ENCODE measurements around the gene OPCML. TPM values are rescaled to one million over a fixed set of nuclear protein-coding genes. Genes with fewer than 3 reads are reported as not detected.

OPCML gene
- total RNA-seq, 3 donors from 2014 or later (not counting 1 experiment from before 2014, with no cell fraction given), result not detected

- Mint-ChIP-seq H3K4me3 (no peak overlapping the region), H3K4me1 (no peaks in the 10 kb centered on the region), H3K9me3 (peaks cover 9 to 10% of the 10 kb centered on the region in 2 donors), H3K27me3 (ENCODE audit: low read depth in 2 of 2) (no peaks in the 10 kb centered on the region), H3K36me3 (no peaks in the 10 kb centered on the region), H3K27ac (no peak overlapping the region)
- Histone ChIP-seq H3K9me3 (ENCODE audit: control insufficient read depth, insufficient read depth, low read length) (no peaks in the 10 kb centered on the region), H3K4me1 (ENCODE audit: control insufficient read depth, insufficient read depth, low read length) (no peaks in the 10 kb centered on the region), H3K36me3 (ENCODE audit: control insufficient read depth, insufficient read depth, low read length) (no peaks in the 10 kb centered on the region), H3K27me3 (ENCODE audit: control insufficient read depth, insufficient read depth, low read length) (no peaks in the 10 kb centered on the region), H3K4me3 (ENCODE audit: low read length) (no peak overlapping the region), H3K27ac (ENCODE audit: low read length) (no peak overlapping the region)
- WGBS (ENCODE audit: insufficient coverage), result 46% methylated on average over 1 of the region's 2 CpGs
- DNase-seq (no peak), ATAC-seq (no peak)
- no peak for TF ChIP-seq CTCF (IDR thresholded peaks at IDR 0.05)
- intact Hi-C loops (cut with micrococcal nuclease), result no loop called here
Observed at GRCh38 chr11:132607575-132607974, 924.7 kb downstream of the OPCML start.

GRCh38 chr11:132605825-132606570 is 926.3 kb downstream of the OPCML start:
- no peak overlapping the region for H3K4me3 Mint-ChIP-seq
- 81% methylated on average over 8 of the region's 9 CpGs for WGBS (ENCODE audit: insufficient coverage)
- H3K36me3 Mint-ChIP-seq, result no peaks in the 10 kb centered on the region
- no peaks in the 10 kb centered on the region for H3K4me1 Mint-ChIP-seq
- ATAC-seq, result no peak
- H3K27ac Mint-ChIP-seq, result no peak overlapping the region
- peaks cover 11 to 13% of the 10 kb centered on the region in 2 donors for H3K9me3 Mint-ChIP-seq
- H3K4me1 ChIP-seq (ENCODE audit: control insufficient read depth, insufficient read depth, low read length), result no peaks in the 10 kb centered on the region
- H3K36me3 ChIP-seq (ENCODE audit: control insufficient read depth, insufficient read depth, low read length), result no peaks in the 10 kb centered on the region
- DNase-seq, result no peak
- no peaks in the 10 kb centered on the region for H3K9me3 ChIP-seq (ENCODE audit: control insufficient read depth, insufficient read depth, low read length)
- H3K27me3 Mint-ChIP-seq (ENCODE audit: low read depth in 2 of 2), result no peaks in the 10 kb centered on the region
- no peak overlapping the region for H3K27ac ChIP-seq (ENCODE audit: low read length)
- intact Hi-C loops (cut with micrococcal nuclease), result no loop called here
- TF ChIP-seq CTCF (IDR thresholded peaks at IDR 0.05), result no peak
- no peaks in the 10 kb centered on the region for H3K27me3 ChIP-seq (ENCODE audit: control insufficient read depth, insufficient read depth, low read length)
- no peak overlapping the region for H3K4me3 ChIP-seq (ENCODE audit: low read length)

- Histone ChIP-seq H3K9me3 (ENCODE audit: control insufficient read depth, insufficient read depth, low read length) (no peaks in the 10 kb centered on the region), H3K4me1 (ENCODE audit: control insufficient read depth, insufficient read depth, low read length) (no peaks in the 10 kb centered on the region), H3K27me3 (ENCODE audit: control insufficient read depth, insufficient read depth, low read length) (no peaks in the 10 kb centered on the region), H3K27ac (ENCODE audit: low read length) (no peak overlapping the region), H3K36me3 (ENCODE audit: control insufficient read depth, insufficient read depth, low read length) (no peaks in the 10 kb centered on the region), H3K4me3 (ENCODE audit: low read length) (no peak overlapping the region)
- Mint-ChIP-seq H3K4me1 (no peaks in the 10 kb centered on the region), H3K27ac (no peak overlapping the region), H3K27me3 (ENCODE audit: low read depth in 2 of 2) (no peaks in the 10 kb centered on the region), H3K36me3 (no peaks in the 10 kb centered on the region), H3K9me3 (peaks cover 8 to 13% of the 10 kb centered on the region in 2 donors), H3K4me3 (no peak overlapping the region)
- 100% methylated on average over 1 of the region's 2 CpGs for WGBS (ENCODE audit: insufficient coverage)
- intact Hi-C loops (cut with micrococcal nuclease), result no loop called here
- no peak for TF ChIP-seq CTCF (IDR thresholded peaks at IDR 0.05)
- ATAC-seq (no peak), DNase-seq (no peak)
Observed at GRCh38 chr11:132604431-132604830, 927.9 kb downstream of the OPCML start.

- Mint-ChIP-seq H3K27me3 (ENCODE audit: low read depth in 2 of 2) (no peaks in the 10 kb centered on the region), H3K4me1 (no peaks in the 10 kb centered on the region), H3K9me3 (peaks cover 10 to 12% of the 10 kb centered on the region in 2 donors), H3K4me3 (no peak overlapping the region), H3K27ac (no peak overlapping the region), H3K36me3 (no peaks in the 10 kb centered on the region)
- 85% methylated on average over 2 of the region's 2 CpGs for WGBS (ENCODE audit: insufficient coverage)
- Histone ChIP-seq H3K27me3 (ENCODE audit: control insufficient read depth, insufficient read depth, low read length) (no peaks in the 10 kb centered on the region), H3K36me3 (ENCODE audit: control insufficient read depth, insufficient read depth, low read length) (no peaks in the 10 kb centered on the region), H3K27ac (ENCODE audit: low read length) (no peak overlapping the region), H3K4me1 (ENCODE audit: control insufficient read depth, insufficient read depth, low read length) (no peaks in the 10 kb centered on the region), H3K9me3 (ENCODE audit: control insufficient read depth, insufficient read depth, low read length) (no peaks in the 10 kb centered on the region), H3K4me3 (ENCODE audit: low read length) (no peak overlapping the region)
- no peak for DNase-seq
- intact Hi-C loops (cut with micrococcal nuclease), result no loop called here
- ATAC-seq, result no peak
- no peak for TF ChIP-seq CTCF (IDR thresholded peaks at IDR 0.05)
Observed at GRCh38 chr11:132601875-132602274, 930.4 kb downstream of the OPCML start.

Data from natural killer cell (primary cell).